Measurements from ENCODE around the gene SUN2. TPM values are rescaled to one million over a fixed set of nuclear protein-coding genes. Genes with fewer than 3 reads are reported as not detected.

Gene SUN2
- total and polyA plus RNA-seq, 2 donors (not counting 3 experiments of a cell fraction or from before 2014, with no cell fraction given), result 76.7 to 133 TPM

DNA sequence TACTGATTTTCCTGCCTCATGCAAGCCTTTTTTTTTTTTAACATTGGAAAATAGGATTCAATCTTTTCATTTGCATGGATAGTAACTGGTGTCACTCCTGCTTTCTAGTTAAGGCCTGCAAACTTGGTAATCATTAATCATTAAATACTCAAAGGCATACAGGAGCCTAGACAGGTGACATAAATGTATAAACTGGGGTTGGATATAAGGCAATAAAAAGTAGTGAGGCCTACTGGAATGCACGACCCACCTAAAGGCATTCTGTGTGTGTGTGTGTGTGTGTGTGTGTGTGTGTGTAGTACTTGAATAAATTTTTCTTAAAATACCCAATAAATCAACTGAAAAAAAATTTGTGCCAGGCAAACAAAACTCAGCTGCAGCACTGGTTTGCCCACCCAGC lies 66.1 kb downstream of the SUN2 start:
- Histone ChIP-seq H3K4me1 (ENCODE audit: control insufficient read depth, extremely low read depth, insufficient read depth, low read length) (peaks cover 13% of the 10 kb centered on the region), H3K27me3 (ENCODE audit: control insufficient read depth in 2 of 2, insufficient read depth in 2 of 2, low read length in 2 of 2) (no peaks in the 10 kb centered on the region), H3K4me3 (replicated peaks in 1 of 3; ENCODE audit: insufficient read depth in 1 of 3, low read depth in 1 of 3, low read length in 3 of 3) (no peak overlapping the region), H3K9ac (replicated peaks; ENCODE audit: extremely low read depth, insufficient read depth, low read length) (no peak overlapping the region), H3K9me1 (replicated peaks; ENCODE audit: control insufficient read depth, extremely low read depth, insufficient read depth, low read length) (no peaks in the 10 kb centered on the region), H3K9me3 (replicated peaks; ENCODE audit: control insufficient read depth, insufficient read depth, low read length) (no peaks in the 10 kb centered on the region), H3K79me2 (ENCODE audit: control insufficient read depth, insufficient read depth, low read length) (peaks cover 37% of the 10 kb centered on the region), H2AFZ (ENCODE audit: low read depth, low read length) (no peak overlapping the region), H3K4me2 (ENCODE audit: insufficient read depth, low read length) (no peak overlapping the region), H4K20me1 (replicated peaks; ENCODE audit: control insufficient read depth, extremely low read depth, insufficient read depth, low read length) (peaks cover 2% of the 10 kb centered on the region), H3K36me3 (ENCODE audit: control insufficient read depth in 2 of 2, extremely low read depth in 1 of 2, insufficient read depth in 2 of 2, low read length in 2 of 2) (peaks cover 18 to 40% of the 10 kb centered on the region in 2 experiments), H3K27ac (ENCODE audit: insufficient read depth, low read depth, low read length) (no peak overlapping the region)
- no peak for DNase-seq (ENCODE audit: low read depth, low spot score)
- no TSS peak for BruUV-seq (replicated peaks)
- dilution Hi-C loops (cut with MboI; ENCODE audit: extremely low pct_ligation_motif_present, low sequenced_read_pairs) (no loop called here), intact Hi-C loops (cut with micrococcal nuclease) (no loop called here)
- no peak for FAIRE-seq
- no peak for TF ChIP-seq POLR2AphosphoS5 (IDR thresholded peaks at IDR 0.05; ENCODE audit: insufficient read depth, low read depth, low read length)
- TF ChIP-seq, protein P1, sequence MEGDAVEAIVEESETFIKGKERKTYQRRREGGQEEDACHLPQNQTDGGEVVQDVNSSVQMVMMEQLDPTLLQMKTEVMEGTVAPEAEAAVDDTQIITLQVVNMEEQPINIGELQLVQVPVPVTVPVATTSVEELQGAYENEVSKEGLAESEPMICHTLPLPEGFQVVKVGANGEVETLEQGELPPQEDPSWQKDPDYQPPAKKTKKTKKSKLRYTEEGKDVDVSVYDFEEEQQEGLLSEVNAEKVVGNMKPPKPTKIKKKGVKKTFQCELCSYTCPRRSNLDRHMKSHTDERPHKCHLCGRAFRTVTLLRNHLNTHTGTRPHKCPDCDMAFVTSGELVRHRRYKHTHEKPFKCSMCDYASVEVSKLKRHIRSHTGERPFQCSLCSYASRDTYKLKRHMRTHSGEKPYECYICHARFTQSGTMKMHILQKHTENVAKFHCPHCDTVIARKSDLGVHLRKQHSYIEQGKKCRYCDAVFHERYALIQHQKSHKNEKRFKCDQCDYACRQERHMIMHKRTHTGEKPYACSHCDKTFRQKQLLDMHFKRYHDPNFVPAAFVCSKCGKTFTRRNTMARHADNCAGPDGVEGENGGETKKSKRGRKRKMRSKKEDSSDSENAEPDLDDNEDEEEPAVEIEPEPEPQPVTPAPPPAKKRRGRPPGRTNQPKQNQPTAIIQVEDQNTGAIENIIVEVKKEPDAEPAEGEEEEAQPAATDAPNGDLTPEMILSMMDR (IDR thresholded peaks at IDR 0.05; ENCODE audit: extremely low read depth in 1 of 2, insufficient read depth in 1 of 2, low read depth in 1 of 2, low read length in 2 of 2), result no peak
- ChIA-PET POLR2A (interaction anchor here (0.6 kb wide), 1 partner anchor 735 kb away, joined by 3 read pairs; no protein-coding TSS in a partner anchor), CTCF (no interaction called here)

DNA sequence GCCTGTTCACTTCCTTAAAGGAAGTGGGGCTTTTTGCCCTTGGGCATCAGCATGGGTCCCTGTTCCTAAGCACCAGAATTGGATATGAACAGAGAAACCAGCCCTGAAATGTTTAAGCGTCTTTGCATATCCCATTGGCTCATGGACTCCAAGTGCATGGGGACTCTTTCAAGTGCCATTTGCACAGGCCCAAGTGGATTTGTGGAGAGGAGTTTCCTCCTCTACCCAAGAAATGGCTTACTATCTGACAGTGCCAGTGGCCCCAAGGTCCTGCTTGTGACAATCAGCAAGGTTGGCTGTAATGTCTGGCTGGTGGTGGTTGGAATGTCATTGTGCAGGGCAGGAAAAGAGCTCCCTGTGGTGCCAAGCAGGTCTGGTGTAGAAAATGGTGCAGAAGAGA lies 70.0 kb downstream of the SUN2 start:
- H3K4me1 ChIP-seq (ENCODE audit: control insufficient read depth, extremely low read depth, insufficient read depth, low read length), result peaks cover 11% of the 10 kb centered on the region
- no peaks in the 10 kb centered on the region for H3K9me1 ChIP-seq (replicated peaks; ENCODE audit: control insufficient read depth, extremely low read depth, insufficient read depth, low read length)
- H3K9ac ChIP-seq (replicated peaks; ENCODE audit: extremely low read depth, insufficient read depth, low read length), result no peak overlapping the region
- dilution Hi-C loops (cut with MboI; ENCODE audit: extremely low pct_ligation_motif_present, low sequenced_read_pairs), result no loop called here
- no peaks in the 10 kb centered on the region for H3K9me3 ChIP-seq (replicated peaks; ENCODE audit: control insufficient read depth, insufficient read depth, low read length)
- DNase-seq (ENCODE audit: low read depth, low spot score), result no peak
- CTCF ChIA-PET, result no interaction called here
- peaks cover 21% of the 10 kb centered on the region for H3K79me2 ChIP-seq (ENCODE audit: control insufficient read depth, insufficient read depth, low read length)
- POLR2A ChIA-PET, result no interaction called here
- no peak for FAIRE-seq
- TSS peak; percentile 20 for BruUV-seq (replicated peaks)
- TF ChIP-seq JUN (IDR thresholded peaks at IDR 0.05; ENCODE audit: borderline replicate concordance, insufficient read depth, insufficient read length, low read depth) (no peak), GATA2 (IDR thresholded peaks at IDR 0.05; ENCODE audit: insufficient read depth, insufficient read length, low read depth, low read length) (no peak), EZH2 (IDR thresholded peaks at IDR 0.05; ENCODE audit: borderline replicate concordance, low read depth, low read length, severe bottlenecking) (no peak), MYC (IDR thresholded peaks at IDR 0.05; ENCODE audit: low read depth, low read length) (no peak), POLR2A (IDR thresholded peaks at IDR 0.05; ENCODE audit: low read depth, low read length) (no peak), FOS (IDR thresholded peaks at IDR 0.05; ENCODE audit: borderline replicate concordance, insufficient read depth, low read length) (no peak), POLR2AphosphoS5 (IDR thresholded peaks at IDR 0.05; ENCODE audit: insufficient read depth, low read depth, low read length) (no peak)
- TF ChIP-seq, protein P2, sequence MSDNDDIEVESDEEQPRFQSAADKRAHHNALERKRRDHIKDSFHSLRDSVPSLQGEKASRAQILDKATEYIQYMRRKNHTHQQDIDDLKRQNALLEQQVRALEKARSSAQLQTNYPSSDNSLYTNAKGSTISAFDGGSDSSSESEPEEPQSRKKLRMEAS (IDR thresholded peaks at IDR 0.05; ENCODE audit: insufficient read depth, insufficient read length), result no peak
- TF ChIP-seq, protein P1 (IDR thresholded peaks at IDR 0.05; ENCODE audit: extremely low read depth in 1 of 2, insufficient read depth in 1 of 2, low read depth in 1 of 2, low read length in 2 of 2), result no peak
- peaks cover 5 to 37% of the 10 kb centered on the region in 2 experiments for H3K36me3 ChIP-seq (ENCODE audit: control insufficient read depth in 2 of 2, extremely low read depth in 1 of 2, insufficient read depth in 2 of 2, low read length in 2 of 2)
- H3K4me3 ChIP-seq (replicated peaks in 1 of 3; ENCODE audit: insufficient read depth in 1 of 3, low read depth in 1 of 3, low read length in 3 of 3), result no peak overlapping the region
- H3K4me2 ChIP-seq (ENCODE audit: insufficient read depth, low read length), result no peak overlapping the region
- H4K20me1 ChIP-seq (replicated peaks; ENCODE audit: control insufficient read depth, extremely low read depth, insufficient read depth, low read length), result no peaks in the 10 kb centered on the region
- H3K27ac ChIP-seq (ENCODE audit: insufficient read depth, low read depth, low read length), result no peak overlapping the region
- H2AFZ ChIP-seq (ENCODE audit: low read depth, low read length), result no peak overlapping the region
- intact Hi-C loops (cut with micrococcal nuclease), result no loop called here
- no peaks in the 10 kb centered on the region for H3K27me3 ChIP-seq (ENCODE audit: control insufficient read depth in 2 of 2, insufficient read depth in 2 of 2, low read length in 2 of 2)
